Measurements from ENCODE around the gene PPP6R1.

PPP6R1 gene

DNA sequence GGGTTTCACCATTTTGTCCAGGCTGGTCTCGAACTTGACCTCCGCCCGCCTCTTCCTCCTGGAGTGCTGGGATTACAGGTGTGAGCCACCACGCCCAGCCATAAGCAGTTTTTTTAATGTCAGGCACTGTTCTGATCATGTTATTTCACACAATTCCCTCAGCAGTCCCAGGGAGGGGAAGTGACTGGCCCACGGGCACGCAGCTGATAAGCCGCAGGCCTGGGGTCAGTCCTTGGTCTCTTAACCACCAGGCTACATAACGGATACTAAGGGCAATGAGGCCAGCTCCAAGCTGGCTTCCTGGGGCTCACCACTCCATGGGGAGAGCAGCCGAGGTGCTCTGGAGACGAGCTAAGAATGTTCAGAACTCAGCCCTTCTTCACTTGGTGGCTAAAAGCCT lies 38.5 kb upstream of the PPP6R1 start:
- DNase-seq (ENCODE audit: low spot score), result no peak
- in situ Hi-C loops (cut with MboI; ENCODE audit: low sequenced_read_pairs, unreplicated experiment), result no loop called here
- TF ChIP-seq, protein P1, sequence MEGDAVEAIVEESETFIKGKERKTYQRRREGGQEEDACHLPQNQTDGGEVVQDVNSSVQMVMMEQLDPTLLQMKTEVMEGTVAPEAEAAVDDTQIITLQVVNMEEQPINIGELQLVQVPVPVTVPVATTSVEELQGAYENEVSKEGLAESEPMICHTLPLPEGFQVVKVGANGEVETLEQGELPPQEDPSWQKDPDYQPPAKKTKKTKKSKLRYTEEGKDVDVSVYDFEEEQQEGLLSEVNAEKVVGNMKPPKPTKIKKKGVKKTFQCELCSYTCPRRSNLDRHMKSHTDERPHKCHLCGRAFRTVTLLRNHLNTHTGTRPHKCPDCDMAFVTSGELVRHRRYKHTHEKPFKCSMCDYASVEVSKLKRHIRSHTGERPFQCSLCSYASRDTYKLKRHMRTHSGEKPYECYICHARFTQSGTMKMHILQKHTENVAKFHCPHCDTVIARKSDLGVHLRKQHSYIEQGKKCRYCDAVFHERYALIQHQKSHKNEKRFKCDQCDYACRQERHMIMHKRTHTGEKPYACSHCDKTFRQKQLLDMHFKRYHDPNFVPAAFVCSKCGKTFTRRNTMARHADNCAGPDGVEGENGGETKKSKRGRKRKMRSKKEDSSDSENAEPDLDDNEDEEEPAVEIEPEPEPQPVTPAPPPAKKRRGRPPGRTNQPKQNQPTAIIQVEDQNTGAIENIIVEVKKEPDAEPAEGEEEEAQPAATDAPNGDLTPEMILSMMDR (IDR thresholded peaks at IDR 0.05; ENCODE audit: borderline replicate concordance, control extremely low read depth, extremely low read depth, insufficient read depth, missing control alignments), result no peak

DNA sequence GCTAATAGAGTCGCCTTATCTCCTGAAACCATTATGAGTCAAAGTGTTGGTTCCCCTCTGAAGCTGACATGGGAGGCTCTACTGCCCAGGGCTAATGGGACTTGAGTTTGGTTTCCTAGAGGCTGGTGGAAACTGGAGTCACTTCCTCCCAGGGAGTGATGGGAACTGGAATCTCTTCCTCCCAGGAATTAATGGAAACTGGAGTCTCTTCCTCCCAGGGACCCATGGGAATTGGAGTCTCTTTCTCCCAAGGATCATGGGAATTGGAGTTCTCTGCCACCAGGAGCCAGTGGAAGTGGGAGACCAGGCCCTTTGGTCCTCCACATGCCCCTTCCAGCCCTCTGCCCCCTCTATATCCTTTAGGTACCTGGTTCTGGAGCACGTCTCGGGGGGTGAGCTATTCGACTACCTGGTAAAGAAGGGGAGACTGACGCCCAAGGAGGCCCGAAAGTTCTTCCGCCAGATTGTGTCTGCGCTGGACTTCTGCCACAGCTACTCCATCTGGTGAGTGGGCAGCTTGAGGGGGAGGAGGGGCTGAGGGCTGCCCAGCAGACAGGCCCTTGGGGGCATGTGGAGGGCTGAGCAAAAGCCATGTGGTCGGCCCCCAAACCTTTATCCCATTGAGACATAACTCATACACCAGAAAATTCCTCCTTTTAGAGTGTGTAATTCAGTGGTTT lies 30.4 kb upstream of the PPP6R1 start:
- DNase-seq (ENCODE audit: low spot score), result no peak
- in situ Hi-C loops (cut with MboI; ENCODE audit: low sequenced_read_pairs, unreplicated experiment), result no loop called here
- TF ChIP-seq, protein P1 (IDR thresholded peaks at IDR 0.05; ENCODE audit: borderline replicate concordance, control extremely low read depth, extremely low read depth, insufficient read depth, missing control alignments), result no peak

DNA sequence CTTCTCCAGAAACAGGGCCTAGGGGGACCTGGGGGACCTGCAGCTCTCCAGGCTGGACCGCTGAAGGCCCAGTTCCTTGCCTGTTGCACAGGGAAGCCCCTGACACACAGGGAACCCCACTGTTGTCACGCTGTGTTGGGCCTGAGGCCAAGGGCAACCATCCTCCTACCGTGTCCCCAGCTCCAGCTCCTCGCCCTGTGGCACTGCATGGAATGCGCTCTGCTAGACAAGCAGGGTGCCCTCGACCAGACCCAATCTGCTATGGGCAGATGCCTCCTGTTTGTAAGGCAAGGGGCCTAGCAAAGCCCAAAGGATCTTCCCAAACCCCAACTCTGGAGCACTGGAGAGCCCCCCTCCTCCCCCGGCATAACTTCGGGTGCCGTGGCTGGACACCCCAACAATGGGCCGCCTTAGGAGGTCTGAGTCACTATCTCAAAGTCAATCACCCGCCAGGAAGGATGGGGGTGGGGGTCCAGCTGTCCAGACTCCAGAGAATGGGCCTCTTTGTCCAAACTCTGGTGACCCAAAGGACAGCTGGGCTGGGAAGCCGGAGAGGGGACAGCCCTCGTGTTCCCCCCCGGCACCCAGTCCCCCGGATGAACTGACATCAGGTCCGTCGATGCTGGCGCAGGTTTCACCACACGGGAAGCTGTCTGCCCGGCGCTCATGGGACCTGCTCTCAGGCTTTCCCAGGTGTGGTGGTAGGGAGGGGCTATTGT lies 28.7 kb upstream of the PPP6R1 start:
- in situ Hi-C loops (cut with MboI; ENCODE audit: low sequenced_read_pairs, unreplicated experiment), result no loop called here
- TF ChIP-seq, protein P1 (IDR thresholded peaks at IDR 0.05; ENCODE audit: borderline replicate concordance, control extremely low read depth, extremely low read depth, insufficient read depth, missing control alignments), result no peak
- no peak for DNase-seq (ENCODE audit: low spot score)

DNA sequence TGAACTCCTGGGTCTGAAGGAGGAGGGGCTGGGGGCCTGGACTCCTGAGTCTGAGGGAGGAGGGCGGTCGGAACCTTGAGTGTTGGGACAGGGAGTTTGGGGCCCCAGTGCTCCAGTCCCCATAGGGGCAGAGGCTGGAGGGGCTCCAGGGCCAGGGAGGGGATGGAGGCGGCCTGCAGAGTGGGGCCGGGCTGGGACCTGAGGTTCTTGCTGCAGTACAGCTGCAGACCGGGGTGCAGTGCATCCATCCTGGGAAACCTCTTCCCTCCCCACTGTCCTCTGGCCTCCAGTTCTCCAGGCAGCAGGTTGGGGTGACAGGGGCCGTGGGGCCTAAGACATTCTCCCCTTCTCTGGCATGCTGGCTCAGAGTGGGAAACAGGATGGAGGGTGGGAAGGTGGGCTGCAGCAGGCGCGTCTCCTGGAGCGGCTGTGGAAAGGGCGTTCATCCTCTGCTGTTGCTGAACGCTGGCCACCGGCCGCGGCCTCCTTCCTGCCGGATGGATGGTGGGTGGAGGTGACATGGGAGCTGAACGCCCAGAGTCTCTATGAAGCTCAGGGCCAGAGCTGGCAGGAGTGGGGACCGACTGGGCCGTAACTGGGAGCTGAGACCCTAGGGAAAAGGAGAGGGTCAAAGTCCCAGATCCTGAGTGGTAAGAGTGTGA lies 26.5 kb upstream of the PPP6R1 start:
- TF ChIP-seq, protein P1 (IDR thresholded peaks at IDR 0.05; ENCODE audit: borderline replicate concordance, control extremely low read depth, extremely low read depth, insufficient read depth, missing control alignments), result no peak
- no peak for DNase-seq (ENCODE audit: low spot score)
- in situ Hi-C loops (cut with MboI; ENCODE audit: low sequenced_read_pairs, unreplicated experiment), result no loop called here

DNA sequence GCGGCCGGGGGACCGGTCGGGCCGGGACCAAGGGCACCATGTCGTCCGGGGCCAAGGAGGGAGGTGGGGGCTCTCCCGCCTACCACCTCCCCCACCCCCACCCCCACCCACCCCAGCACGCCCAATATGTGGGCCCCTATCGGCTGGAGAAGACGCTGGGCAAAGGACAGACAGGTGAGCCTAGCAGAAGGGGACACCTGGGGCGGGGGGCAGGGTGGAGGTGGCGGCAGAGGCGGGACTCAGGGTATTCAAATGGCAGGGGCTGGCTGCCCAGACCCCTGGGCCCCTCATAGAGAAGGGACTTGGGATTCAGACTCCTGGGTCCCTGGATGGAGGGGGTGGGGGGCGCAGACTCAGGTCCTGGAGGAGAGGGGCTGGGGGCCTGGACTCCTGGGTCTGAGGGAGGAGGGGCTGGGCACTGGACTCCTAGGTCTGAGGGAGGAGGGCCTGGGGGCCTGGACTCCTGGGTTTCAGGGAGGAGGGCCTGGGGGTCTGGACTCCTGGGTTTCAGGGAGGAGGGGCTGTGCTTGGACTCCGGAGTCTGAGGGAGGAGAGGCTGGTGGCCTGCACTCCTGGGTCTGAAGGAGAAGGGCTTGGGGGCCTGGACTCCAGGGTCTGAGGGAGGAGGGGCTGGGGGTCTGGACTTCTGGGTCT lies 25.7 kb upstream of the PPP6R1 start:
- no peak for DNase-seq (ENCODE audit: low spot score)
- TF ChIP-seq, protein P1 (IDR thresholded peaks at IDR 0.05; ENCODE audit: borderline replicate concordance, control extremely low read depth, extremely low read depth, insufficient read depth, missing control alignments), result no peak
- in situ Hi-C loops (cut with MboI; ENCODE audit: low sequenced_read_pairs, unreplicated experiment), result no loop called here
